ENCODE data around the gene OR1L8.
"Not testable (repeated sequence)": the region's sequence is repeated elsewhere in the genome, so short reads cannot be mapped to it uniquely, and the experiment has no call there.

OR1L8 gene, protein sequence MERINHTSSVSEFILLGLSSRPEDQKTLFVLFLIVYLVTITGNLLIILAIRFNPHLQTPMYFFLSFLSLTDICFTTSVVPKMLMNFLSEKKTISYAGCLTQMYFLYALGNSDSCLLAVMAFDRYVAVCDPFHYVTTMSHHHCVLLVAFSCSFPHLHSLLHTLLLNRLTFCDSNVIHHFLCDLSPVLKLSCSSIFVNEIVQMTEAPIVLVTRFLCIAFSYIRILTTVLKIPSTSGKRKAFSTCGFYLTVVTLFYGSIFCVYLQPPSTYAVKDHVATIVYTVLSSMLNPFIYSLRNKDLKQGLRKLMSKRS
- total RNA-seq: 0.04 to 0.15 reads per million in 2 donors

DNA sequence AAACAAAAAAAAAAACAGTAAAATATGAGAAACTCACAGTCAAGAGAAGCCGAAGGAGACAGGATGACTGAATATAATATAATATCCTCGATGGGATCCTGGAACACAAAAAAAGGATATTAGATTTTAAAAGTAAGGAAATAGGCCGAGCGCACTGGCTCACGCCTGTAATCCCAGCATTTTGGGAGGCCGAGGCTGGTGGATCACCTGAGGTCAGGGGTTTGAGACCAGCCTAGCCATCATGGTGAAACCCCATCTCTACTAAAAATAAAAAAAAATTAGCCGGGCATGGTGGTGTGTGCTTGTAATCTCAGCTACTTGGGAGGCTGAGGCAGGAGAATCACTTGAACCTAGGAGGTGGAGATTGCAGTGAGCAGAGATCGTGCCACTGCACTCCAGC, at the start of gene OR1L8:
OR1L8 (minus strand) TSS at position 101 of the 400 bp plus-strand sequence. CDS start 14,907 bp downstream, outside the sequence.
- not testable (repeated sequence) for DNase-seq

DNA sequence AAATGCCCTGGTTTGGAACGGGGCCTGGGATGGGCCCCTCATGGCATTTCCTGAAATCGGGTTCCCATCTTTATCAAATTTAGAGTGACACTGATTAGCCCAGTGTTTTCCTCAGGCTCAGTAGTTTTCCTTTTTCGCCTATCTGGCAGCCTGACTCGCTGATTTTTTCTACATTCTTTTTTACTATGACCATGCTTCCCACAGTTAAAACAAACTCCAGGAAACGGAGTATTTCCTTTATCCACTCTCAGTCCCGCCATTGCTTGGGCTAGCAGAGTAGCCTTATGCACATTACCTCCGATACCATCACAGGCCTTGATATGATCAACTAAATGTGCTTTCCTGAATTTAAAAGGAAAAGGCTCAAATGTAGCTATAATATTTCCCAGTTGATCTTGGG, 36.8 kb upstream of the OR1L8 start:
- no peak for DNase-seq

DNA sequence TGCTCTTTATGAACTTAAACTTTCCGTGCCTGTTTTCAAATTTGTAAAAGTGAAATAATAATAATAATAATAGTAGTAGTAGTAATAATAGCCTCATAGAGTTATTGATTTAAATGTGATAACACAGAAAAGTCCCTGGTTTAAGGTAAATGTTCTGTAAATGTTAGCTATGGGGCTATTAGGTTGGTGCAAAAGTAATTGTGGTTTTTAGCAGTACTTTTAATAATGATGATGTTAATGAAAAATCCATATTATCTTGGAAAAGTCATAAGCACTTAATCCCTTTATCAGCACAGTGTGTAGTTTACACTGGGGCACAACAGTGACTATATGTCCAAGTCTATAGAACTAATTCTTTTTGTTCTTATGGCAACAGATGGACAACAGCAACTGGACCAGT, 31.2 kb upstream of the OR1L8 start, which contains the start of gene OR1Q1:
OR1Q1 (plus strand) TSS at position 377 of the 400 bp plus-strand sequence; CDS start at position 377, 0 bp downstream.
- no peak for DNase-seq

DNA sequence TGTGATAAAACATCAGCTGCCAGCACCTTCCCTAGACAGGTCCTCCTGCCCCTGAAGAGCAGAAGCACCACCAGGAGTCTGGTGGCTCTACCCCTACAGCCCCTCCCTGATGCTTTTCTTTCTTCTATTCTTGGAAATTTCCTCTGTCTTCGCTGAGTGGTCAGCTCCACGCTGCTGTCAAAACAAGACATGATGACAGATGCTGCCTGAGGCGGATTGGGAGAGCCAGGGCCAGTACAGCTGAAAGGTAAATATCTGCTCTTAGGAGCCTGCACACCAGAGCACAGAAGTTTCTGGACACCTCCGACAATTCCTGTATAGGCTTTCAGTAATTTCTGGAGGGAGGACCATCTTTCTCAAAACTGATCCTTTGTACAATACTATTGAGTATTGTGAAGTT, 26.6 kb upstream of the OR1L8 start:
- no peak for DNase-seq

DNA sequence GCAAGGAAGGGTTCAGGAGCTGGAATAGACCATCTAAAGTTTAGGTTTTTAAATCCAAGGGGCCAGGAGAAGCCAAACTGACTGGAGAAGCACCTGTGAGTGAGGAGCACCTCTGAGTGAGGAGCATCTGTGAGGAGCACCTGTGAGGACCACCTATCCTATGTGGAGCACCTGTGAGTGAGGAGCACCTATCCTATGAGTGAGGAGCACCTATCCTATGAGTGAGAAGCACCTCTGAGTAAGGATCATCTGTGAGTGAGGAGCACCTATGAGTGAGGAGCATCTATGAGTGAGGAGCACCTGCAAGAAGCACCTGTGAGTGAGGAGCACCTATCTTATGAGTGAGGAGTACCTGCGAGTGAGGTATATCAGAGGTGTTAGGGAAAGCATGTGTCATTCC, 23.4 kb upstream of the OR1L8 start:
- no peak for DNase-seq

DNA sequence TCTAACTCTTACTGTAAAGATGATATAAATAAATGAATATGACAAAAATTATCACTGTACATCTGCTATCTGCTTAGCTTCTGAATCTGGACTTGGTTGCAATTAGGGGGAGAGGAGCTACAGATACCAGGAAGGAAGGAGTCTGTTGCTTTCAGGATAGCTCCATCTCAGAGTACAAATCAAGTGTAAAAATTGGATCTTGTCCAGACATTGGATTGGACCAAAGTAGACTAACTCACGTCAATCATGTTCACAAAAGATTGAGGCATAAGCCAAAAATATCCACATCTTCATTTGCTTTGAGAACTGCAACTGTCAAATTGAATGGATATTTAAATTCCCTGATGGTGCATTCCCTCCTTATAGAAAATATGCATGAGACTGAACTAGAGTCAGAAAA, 22.5 kb upstream of the OR1L8 start:
- no peak for DNase-seq

DNA sequence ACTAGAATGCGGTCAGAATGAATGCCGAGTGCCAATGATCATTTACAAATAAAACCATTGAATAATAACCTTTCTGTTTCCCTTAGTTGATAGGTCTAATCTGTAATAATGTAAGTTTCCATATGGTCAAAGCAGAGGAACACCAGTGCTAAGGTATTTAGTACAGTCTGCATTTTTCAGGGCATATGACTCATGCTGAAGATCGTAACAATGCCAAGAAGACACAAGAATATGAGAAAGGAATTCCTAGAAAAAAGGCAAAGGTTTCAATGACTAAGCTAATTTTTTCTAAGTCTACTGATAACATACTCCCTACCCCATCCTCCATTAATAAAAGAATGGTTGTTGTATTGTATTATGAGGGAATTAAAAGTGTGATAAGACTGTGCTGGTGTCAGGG, 2.8 kb downstream of the OR1L8 start:
- no peak for DNase-seq

DNA sequence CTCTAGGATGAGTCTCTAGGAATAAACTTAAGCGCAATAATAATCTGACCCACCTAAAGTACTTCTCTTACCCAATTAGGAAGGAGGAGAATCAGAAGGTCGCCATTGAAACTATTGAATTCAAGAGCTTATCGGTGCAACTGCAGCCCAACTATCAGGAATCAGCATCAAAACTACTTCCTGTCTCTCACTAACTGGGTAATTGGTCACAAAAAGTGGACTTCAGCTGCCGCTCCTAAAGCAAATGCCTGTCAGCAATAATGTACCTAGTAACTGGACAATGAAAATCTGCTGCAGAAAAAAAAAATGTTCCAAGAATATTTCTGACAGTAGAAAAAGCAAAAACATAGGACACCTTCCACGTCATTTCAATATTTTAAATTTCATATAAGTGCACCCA, 3.3 kb downstream of the OR1L8 start:
- DNase-seq: no peak

DNA sequence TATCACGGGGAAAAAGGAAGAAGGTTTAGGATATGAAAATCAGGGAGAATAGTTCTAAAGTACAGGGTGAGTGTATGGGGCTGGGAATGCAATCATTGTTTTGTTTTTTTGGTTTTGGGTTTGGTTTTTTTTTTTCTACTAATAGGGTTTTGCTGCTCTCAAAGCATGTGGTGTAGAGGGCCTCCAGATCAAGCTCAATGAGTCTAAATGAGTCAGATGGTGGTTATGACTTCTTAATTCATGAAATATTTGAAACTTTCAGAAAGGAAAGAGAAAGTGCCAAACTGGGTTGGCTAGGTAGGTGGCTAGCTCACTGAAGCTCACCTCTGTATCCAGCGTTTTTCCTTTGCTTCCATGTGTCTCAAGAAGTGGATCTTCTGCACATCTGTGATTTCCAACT, 10.7 kb downstream of the OR1L8 start:
- no peak for DNase-seq

DNA sequence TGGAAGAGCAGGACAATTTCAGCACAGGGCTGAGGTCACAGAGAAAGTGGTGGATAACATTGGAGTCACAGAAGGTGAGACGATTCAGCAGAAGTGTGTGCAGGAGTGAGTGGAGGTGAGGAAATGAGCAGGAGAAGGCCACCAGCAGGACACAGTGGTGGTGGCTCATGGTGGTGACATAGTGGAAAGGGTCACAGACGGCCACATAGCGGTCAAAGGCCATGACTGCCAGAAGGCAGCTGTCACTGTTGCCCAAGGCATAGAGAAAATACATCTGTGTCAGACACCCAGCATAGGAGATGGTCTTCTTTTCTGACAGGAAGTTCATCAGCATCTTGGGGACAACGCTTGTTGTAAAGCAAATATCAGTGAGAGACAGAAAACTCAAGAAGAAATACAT, 15.3 kb downstream of the OR1L8 start:
- DNase-seq: no peak

DNA sequence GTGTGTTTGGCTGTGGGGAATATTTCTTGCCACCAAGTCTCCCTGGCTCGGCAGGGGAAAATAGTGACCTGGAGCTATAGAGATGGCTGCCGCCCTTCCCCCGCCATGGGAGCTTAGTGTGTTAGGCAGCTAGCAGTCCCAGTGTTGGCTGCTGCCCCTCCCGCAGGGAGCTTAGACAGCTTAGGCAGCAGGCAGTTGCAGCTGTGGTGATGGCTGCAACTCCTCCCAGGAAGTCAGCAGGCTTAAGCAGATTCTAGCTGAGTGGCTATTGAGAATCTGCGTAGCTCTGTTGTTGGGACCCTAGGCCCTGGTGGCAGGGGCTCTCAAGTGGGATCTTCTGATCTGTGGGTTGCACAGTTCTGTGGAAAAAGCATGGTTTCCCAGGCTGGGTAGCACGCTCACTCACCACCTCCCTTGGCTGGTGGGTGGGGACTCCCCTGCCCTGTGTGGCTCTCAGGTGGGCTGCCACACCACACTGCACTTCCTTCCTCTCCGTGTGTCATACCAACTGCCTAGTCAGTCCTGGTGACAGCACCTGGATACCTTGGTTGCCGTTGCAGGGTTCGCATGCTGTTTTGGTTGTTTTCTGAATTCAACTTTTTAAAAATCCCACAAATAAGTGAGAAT, 20.9 kb downstream of the OR1L8 start:
- no peak for DNase-seq

DNA sequence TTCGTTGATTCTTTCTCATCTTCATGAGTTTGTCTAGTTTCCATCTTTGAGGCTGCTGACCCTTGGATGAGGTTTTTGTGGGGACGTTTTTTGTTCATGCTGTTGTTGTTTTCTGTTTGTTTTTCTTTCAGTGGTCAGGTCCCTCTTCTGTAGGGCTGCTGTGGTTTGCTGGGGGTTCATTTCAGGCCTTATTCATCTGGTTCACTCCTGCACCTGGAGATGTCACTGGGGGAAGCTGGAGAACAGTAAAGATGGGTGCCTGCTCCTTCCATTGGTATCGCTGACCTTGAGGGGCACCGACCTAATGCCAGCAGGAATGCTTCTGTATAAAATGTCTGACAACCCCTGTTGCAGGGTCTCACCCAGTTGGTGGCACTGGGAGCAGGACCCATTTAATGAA, 21.7 kb downstream of the OR1L8 start:
- no peak for DNase-seq

DNA sequence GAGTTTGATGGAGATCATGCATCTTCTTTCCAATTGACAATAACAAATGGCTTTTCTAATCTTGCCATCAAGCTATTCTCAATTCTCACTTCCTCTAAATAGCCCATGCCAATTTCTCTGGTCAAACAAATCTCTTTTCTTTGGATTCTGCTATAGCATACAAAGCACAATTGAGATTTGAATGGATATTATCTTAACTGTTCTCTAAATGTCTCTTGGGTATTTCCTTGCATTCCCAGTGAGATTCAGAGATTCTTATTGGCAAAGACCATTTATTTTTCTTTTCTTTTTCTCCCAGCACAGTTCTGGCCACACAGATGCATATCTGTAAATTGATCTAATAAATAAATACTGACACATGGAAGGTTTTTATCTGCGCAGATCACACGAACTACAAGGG, 30.4 kb downstream of the OR1L8 start, which contains the start of gene OR1N2:
OR1N2 (plus strand) TSS at position 301 of the 400 bp plus-strand sequence. CDS start 100 bp downstream, outside the sequence.
- no peak for DNase-seq

DNA sequence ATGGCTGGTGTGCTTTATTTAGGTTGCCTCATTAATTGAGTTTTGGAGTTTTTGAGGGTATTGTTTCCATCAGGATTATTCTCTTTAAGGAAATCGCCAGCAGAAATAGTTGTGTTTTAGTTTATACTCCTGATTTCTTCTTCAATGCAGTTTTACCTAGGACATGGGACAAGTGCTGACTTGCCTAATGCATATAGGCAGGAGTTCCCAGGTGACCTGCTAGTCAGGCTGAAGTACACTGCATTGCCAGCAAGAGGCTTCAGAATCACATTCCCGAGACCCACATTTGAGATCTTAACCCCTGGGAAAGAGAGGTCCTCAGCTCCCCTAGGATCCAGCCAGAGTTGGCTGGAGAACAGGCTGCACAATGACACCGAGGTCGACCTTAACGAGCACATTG, 31.8 kb downstream of the OR1L8 start:
- no peak for DNase-seq

DNA sequence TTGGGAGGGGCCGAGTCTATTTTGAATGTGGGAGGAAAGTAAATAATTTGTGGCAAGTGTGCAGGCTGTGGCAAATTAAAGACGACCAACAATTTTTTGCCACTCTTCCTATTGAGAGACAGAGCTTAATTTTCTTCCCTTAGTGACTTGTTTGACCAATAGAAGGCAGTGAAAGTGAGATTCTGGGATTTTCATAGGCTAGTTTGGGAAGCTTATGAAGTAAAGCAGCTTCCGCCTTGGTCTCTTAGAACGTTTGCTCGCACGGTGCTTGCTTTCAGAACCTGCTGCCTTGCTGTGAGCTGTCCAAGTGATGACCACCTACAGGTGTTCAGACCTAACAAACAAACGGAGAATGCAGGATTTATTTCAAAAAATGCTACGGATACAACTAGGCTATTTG, 37.0 kb downstream of the OR1L8 start:
- no peak for DNase-seq

DNA sequence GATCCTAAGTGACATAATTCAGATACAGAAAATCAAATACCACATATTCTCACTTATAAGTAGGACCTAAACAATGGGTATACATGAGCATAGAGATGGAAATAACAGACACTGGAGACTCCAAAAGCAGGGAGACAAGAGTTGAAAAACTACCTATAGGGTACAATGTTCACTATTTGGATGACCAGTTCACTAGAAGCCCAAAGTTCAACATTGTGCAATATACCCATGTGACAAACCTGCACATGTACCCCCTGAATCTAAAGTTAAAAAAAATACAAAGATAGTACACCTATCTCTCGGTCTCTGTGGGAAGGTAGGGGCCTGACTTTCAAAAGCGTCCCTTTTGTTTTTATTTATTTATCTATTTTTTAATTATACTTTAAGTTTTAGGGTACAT, 44.4 kb downstream of the OR1L8 start:
- DNase-seq: no peak

DNA sequence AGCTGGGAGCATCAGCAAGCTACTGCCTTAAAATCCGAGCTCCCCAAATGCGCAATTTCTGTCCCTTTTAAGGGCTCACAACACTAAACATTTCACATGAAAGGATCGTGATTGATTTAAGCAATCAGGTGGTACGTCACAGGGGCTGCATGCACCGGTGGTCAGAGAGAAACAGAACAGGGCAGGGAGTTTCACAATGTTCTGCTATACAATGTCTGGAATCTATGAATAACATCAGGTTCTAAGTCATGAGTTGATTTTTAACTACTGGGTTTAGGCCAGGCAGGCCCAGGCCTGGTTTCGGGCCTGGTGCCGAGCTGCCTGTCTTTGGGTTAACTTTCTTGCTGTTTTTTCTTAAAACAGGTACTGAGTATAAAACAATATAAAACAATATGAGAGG, 46.1 kb downstream of the OR1L8 start:
- DNase-seq: not testable (repeated sequence)

DNA sequence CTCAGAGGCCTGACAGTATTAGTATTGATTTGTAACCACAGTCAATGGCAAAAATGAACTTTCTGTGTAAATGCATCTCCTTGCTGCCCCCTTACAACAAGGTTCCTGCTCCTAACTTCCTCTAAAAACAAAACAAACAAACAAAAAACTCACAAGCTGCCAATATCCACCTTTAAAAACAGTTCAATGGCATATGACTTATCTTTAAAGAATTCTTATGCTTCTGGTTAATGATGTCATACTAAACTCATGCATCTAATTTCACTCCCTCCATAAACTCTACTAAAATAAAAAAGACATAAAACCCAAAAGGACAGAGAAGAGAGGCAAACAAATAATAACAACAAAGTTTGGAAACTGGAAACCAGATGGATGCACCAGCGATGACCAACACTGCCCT, 47.0 kb downstream of the OR1L8 start:
- no peak for DNase-seq

DNA sequence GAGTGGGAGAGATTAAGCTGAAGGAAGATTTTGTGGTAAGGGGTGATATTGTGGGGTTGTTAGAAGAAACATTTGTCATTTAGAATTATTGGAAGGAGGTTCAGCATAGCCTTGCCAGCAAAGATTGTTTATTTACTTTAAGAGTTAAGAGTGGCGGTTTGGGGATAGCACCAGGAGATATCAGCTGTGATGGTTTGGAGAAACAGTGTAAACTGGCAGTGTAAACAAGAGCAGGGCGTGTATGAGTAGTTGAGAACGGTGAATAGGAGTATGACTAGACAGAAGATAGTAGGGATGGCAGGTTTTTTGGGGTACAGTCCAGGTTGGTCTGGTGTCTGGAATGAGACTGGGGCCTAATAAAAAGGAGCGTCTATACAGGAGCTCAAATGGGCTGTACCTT, 52.0 kb downstream of the OR1L8 start:
- not testable (repeated sequence) for DNase-seq

DNA sequence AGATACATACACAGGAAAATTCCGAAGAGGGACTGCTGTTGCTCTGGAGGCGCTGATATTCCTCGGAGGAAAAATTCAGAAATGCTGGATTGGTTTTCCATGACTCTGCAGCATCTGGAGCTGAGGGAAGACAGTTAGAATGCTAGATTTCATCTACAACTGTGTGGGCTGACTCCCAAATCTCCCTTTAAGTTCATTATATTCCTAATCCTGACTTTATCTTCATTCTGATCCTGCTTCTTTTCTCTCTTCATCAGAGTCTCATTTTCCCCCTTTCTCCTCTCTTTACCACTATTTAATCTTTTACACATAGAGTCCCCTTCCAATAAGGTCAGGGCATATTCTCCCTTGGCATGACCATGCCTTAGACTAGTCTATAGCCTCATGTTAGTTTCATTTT, 56.0 kb downstream of the OR1L8 start, which contains the start of gene OR1N1:
OR1N1 (minus strand) TSS at position 101 of the 400 bp plus-strand sequence; CDS start at position 101, 0 bp downstream.
- DNase-seq: no peak

DNA sequence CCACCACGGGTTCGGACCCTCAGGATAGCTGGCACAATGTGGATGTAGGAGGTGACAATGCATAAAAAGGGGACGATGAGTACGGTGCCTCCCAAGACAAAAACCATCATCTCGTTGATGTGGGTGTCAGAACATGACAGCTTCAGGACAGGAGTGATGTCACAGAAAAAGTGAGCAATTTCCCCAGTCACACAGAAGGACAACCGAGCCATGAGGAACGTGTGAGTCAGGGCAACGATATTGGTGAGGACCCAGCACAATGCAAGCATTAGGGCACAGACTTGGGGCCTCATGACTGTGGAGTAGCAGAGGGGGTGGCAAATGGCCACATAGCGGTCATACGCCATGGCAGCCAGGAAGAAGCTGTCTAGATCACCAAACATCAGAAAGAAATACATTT, 56.6 kb downstream of the OR1L8 start:
- DNase-seq: no peak

DNA sequence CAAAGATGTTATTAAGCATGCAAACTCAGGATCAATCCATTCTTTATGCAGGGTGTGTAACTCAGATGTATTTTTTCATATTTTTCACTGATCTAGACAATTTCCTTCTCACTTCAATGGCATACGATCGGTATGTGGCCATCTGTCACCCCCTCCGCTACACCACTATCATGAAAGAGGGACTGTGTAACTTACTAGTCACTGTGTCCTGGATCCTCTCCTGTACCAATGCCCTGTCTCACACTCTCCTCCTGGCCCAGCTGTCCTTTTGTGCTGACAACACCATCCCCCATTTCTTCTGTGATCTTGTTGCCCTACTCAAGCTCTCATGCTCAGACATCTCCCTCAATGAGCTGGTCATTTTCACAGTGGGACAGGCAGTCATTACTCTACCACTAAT, 63.8 kb downstream of the OR1L8 start:
- DNase-seq: no peak

DNA sequence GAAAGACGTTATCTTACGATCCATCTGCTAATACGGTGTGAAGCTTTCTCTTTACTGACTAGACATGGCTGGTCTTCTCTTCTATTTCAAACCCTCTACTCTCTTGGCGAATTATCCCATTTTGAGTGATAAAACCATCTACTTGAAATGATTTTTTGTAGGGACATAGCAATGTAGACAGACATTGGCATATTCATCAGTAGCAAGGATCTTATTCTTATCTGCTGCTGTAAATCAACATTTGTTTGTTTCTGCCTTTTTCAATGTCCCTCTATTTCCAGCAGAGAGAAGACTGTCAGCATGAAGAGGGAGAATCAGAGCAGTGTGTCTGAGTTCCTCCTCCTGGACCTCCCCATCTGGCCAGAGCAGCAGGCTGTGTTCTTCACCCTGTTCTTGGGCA, 64.3 kb downstream of the OR1L8 start, which contains the start of gene OR1J4:
OR1J4 (plus strand) TSS at position 301 of the 400 bp plus-strand sequence; CDS start at position 301, 0 bp downstream.
- no peak for DNase-seq

DNA sequence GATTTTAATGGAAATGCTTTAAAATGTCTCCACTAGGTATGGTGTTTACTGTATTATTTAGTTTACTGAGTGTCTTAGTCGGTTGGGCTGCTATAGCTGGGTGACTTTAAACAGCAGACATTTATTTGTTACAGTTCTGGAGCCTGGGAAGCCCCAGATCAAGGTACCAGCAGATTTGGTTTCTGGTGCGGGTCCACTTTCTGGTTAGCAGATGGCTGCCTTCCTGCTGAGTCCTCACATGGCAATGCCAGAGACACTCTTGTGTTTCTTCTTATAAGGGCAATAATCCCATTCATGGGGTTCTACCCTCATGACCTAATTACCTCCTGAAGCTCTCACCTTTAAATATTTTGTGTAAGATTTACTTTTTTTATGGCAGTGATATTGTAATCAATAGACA, 65.0 kb downstream of the OR1L8 start:
- no peak for DNase-seq
